Upper lobe of left lung (tissue), 6 donors: ENCODE results near the gene CCT5. TPM values are rescaled to one million over a fixed set of nuclear protein-coding genes. Genes with fewer than 3 reads are reported as not detected.
A peak's percentile ranks its signal among the peaks of the same experiment; 100 is the strongest.
"Not testable (repeated sequence)": the region's sequence is repeated elsewhere in the genome, so short reads cannot be mapped to it uniquely, and the experiment has no call there.

Experiments used
- ATAC-seq, 2 donors: fragments of 200-7000 bp; cut with Tn5 transposase; one replicate each; pipeline ENCODE4 v1.9.1; 2022; ENCODE audit warnings: mild to moderate bottlenecking in 2 of 2, moderate library complexity in 2 of 2; ENCODE audit not compliant: low FRiP score in 2 of 2
- DNase-seq, 2 donors: peaks; one replicate each; pipeline ENCODE4 v3.0.0-alpha.2; 2019 to 2020
- H3K27ac ChIP-seq, 4 donors: fragments of 200-600 bp; sonication (generic); one replicate each; pipeline ENCODE4 v1.5.1; 2016 to 2019
- H3K27me3 ChIP-seq, 4 donors: fragments of 200-600 bp; sonication (generic); one replicate each; pipeline ENCODE4 v1.5.1; 2017 to 2019
- H3K36me3 ChIP-seq, 4 donors: fragments of 200-600 bp; sonication (generic); one replicate each; pipeline ENCODE4 v1.5.1; 2016 to 2019
- H3K4me1 ChIP-seq, 4 donors: fragments of 200-600 bp; sonication (generic); one replicate each; pipeline ENCODE4 v1.5.1; 2018 to 2019
- H3K4me3 ChIP-seq, 4 donors: fragments of 200-600 bp; sonication (generic); one replicate each; pipeline ENCODE4 v1.5.1; 2017 to 2019; ENCODE audit warnings: mild to moderate bottlenecking in 2 of 4, moderate library complexity in 1 of 4
- H3K9me3 ChIP-seq, 4 donors: fragments of 200-600 bp; sonication (generic); one replicate each; pipeline ENCODE4 v1.5.1; 2018 to 2019
- EP300 ChIP-seq, 4 donors: sonication (generic); formaldehyde crosslinking; IDR thresholded peaks; one replicate each; pipeline ENCODE4 v1.5.1; 2017; ENCODE audit warnings: antibody characterized with exemption in 4 of 4, control low read depth in 2 of 4
- POLR2A ChIP-seq, 4 donors: fragments of 450-650 bp; IDR thresholded peaks; one replicate each; pipeline ENCODE4 v1.5.1; 2016 to 2017; ENCODE audit warnings: antibody characterized with exemption in 4 of 4, mild to moderate bottlenecking in 2 of 4
- POLR2AphosphoS5 ChIP-seq, 2 donors: sonication (generic); formaldehyde crosslinking; IDR thresholded peaks; one replicate each; pipeline ENCODE4 v1.5.1; 2017; ENCODE audit warnings: antibody characterized with exemption in 2 of 2
- WGBS, 2 donors: methylation state at CpG; one replicate each; pipeline ENCODE4 v1.1.5; 2017 to 2018; 5-methylcytosine and 5-hydroxymethylcytosine counted together
- total RNA-seq, 6 donors: library from RNA; depleted of rRNA in 4 of 6; stranded (reverse); fragments of >200 nt in 4 of 6; gene quantifications; one replicate each; pipeline versions ENCODE4 v1.1.0 to v1.2.1, GENCODE V29; 2016 to 2021
- TF ChIP-seq, protein P1 (sequence below), 6 experiments: fragments of 450-650 bp in 4 of 6; fragments of 200-600 bp in 2 of 6; sonication (generic) in 2 of 6; IDR thresholded peaks; one replicate each; pipeline ENCODE4 v1.5.1; 2016 to 2019; ENCODE audit warnings: antibody characterized with exemption in 6 of 6
- donor health status: DM: no; HTN: no; CAD: no; lungs with moderate emphysema.
- donor health status: DM: no; HTN: yes; CAD: no; lungs with severe emphysema.

CCT5 gene
- total RNA-seq, 6 donors from 2014 or later = 33.5 to 191 (median 103) TPM

- H3K27ac ChIP-seq = no peak overlapping the region
- ATAC-seq (no peak), DNase-seq (no peak)
- TF ChIP-seq POLR2AphosphoS5 (IDR thresholded peaks at IDR 0.05) (no peak), EP300 (IDR thresholded peaks at IDR 0.05) (no peak), POLR2A (IDR thresholded peaks at IDR 0.05) (no peak)
- TF ChIP-seq, protein P1, sequence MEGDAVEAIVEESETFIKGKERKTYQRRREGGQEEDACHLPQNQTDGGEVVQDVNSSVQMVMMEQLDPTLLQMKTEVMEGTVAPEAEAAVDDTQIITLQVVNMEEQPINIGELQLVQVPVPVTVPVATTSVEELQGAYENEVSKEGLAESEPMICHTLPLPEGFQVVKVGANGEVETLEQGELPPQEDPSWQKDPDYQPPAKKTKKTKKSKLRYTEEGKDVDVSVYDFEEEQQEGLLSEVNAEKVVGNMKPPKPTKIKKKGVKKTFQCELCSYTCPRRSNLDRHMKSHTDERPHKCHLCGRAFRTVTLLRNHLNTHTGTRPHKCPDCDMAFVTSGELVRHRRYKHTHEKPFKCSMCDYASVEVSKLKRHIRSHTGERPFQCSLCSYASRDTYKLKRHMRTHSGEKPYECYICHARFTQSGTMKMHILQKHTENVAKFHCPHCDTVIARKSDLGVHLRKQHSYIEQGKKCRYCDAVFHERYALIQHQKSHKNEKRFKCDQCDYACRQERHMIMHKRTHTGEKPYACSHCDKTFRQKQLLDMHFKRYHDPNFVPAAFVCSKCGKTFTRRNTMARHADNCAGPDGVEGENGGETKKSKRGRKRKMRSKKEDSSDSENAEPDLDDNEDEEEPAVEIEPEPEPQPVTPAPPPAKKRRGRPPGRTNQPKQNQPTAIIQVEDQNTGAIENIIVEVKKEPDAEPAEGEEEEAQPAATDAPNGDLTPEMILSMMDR (IDR thresholded peaks at IDR 0.05) = no peak
- H3K9me3 ChIP-seq = no peaks in the 10 kb centered on the region
- H3K36me3 ChIP-seq = peaks cover 0 to 3% (median 0%) of the 10 kb centered on the region in 4 donors
- no peaks in the 10 kb centered on the region for H3K27me3 ChIP-seq
- 59 to 65% methylated on average over 1 of the region's 1 CpG for WGBS, 2 donors
- no peak overlapping the region for H3K4me3 ChIP-seq
- H3K4me1 ChIP-seq = peaks cover 3 to 7% (median 5%) of the 10 kb centered on the region in 4 donors
Measured at GRCh38 chr5:10243660-10244240, 6.3 kb upstream of the CCT5 start.

GRCh38 chr5:10244342-10244944 is 5.6 kb upstream of the CCT5 start:
- H3K9me3 ChIP-seq = no peaks in the 10 kb centered on the region
- no peak overlapping the region for H3K4me3 ChIP-seq
- ATAC-seq (no peak), DNase-seq (no peak)
- H3K27me3 ChIP-seq = no peaks in the 10 kb centered on the region
- H3K36me3 ChIP-seq = no peaks in the 10 kb centered on the region
- TF ChIP-seq POLR2A (IDR thresholded peaks at IDR 0.05) (no peak), POLR2AphosphoS5 (IDR thresholded peaks at IDR 0.05) (no peak), EP300 (IDR thresholded peaks at IDR 0.05) (no peak)
- TF ChIP-seq, protein P1 (IDR thresholded peaks at IDR 0.05) = no peak
- H3K27ac ChIP-seq = no peak overlapping the region
- 93 to 95% methylated on average over 10 of the region's 10 CpGs for WGBS, 2 donors
- peaks cover 6 to 12% (median 8%) of the 10 kb centered on the region in 4 donors for H3K4me1 ChIP-seq

DNA sequence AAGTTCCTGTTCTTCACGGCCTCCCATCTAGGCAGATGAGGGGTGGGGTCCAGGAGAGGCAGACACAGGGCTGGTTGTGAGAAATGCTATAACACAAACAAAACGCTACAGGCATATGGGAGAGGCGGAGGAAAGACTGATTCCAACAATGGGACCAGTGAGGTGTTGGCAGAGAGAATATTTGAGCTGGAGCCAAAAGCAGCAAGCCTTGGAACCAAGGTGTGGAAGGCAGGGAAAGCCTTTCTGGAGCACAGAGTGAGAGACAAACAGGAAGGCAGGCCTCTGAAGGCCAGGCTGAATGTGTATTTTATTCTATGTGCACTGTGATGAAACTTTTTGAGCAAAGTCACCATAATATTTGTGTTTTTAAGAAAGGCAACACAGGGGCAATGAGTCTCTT is 3.3 kb upstream of the CCT5 start:
- TF ChIP-seq, protein P1 (IDR thresholded peaks at IDR 0.05) = no peak
- TF ChIP-seq POLR2A (IDR thresholded peaks at IDR 0.05) (no peak), EP300 (IDR thresholded peaks at IDR 0.05) (no peak), POLR2AphosphoS5 (IDR thresholded peaks at IDR 0.05) (no peak)
- H3K36me3 ChIP-seq = no peaks in the 10 kb centered on the region
- no peak overlapping the region for H3K4me3 ChIP-seq
- no peaks in the 10 kb centered on the region for H3K9me3 ChIP-seq
- H3K27ac ChIP-seq = no peak overlapping the region
- H3K4me1 ChIP-seq = peaks cover 13 to 25% (median 17%) of the 10 kb centered on the region in 4 donors
- no peaks in the 10 kb centered on the region for H3K27me3 ChIP-seq
- no peak for ATAC-seq
- DNase-seq = no peak
- WGBS, 2 donors = 67 to 87% methylated on average over 3 of the region's 3 CpGs

DNA sequence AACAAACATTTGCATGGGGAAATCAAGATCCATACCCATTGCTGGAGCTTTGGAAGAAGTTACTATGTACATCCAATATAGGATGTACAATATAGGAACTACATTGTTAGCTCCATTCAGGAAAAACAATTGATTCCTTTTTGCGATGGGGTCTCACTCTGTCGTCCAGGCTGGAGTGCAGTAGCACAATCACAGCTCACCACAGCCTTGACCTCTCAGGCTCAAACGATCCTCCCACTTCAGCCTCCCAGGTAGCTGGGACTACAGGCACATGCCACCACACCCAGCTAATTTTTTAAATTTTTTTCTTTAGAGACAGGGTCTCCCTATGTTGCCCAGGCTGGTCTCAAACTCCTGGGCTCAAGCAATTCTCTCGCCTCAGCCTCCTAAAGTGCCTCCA is 2.9 kb upstream of the CCT5 start:
- H3K9me3 ChIP-seq, H3K36me3 ChIP-seq, H3K4me3 ChIP-seq, H3K27me3 ChIP-seq, H3K27ac ChIP-seq, ATAC-seq, DNase-seq: not testable (repeated sequence)
- peaks cover 14 to 29% (median 21%) of the 10 kb centered on the region in 4 donors for H3K4me1 ChIP-seq
- 90 to 99% methylated on average over 4 of the region's 4 CpGs for WGBS, 2 donors

DNA sequence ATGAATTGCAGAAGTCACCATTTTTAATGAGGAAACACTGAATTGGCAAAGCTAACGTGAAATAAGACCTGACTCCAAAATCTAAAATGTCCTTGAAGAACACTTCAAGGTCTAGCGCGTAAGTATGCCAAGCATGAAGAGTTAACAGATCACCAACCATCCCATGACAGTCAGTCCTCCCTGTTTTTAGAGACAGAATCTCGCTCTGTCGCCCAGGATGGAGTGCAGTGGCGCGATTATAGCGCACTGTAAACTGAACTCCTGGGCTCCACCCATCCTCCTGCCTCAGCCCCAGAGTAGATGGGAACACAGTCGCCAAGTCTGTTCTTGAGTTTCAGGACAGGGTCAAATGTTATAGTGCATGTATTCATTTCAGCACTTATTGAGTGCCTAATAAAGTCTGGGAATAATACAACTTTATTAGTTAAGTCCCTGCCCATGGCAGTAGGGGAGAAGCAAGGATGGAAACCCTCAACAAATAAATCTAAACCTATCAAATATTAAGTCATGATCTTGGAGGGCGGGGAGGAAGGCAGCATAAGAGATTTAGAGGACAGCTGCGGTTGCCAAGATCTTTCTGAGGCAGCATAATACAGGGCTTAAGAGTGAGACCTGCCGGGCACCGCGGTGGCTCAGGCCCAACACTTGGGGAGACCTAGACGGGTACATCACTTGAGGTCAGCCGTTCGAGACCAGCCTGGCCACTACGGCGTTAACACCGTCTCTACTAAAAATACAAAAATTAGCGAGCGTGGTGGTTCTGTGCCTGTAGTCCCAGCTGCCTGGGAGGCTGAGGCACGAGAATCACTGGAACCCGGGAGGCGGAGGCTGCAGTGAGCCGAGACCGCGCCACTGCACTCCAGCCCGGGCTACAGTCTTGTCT is 1.5 kb upstream of the CCT5 start:
- Histone ChIP-seq H3K27ac (peak overlapping the region; percentile 89 to 98 (median 91)), H3K27me3 (no peaks in the 10 kb centered on the region), H3K4me1 (peaks cover 20 to 40% (median 25%) of the 10 kb centered on the region in 4 donors), H3K9me3 (no peaks in the 10 kb centered on the region), H3K4me3 (peak overlapping the region; percentile 88 to 100 (median 94)), H3K36me3 (no peaks in the 10 kb centered on the region)
- ATAC-seq (no peak), DNase-seq (peak in 1 of 2 donors; percentile 74)
- TF ChIP-seq, protein P1 (IDR thresholded peaks at IDR 0.05) = no peak
- no peak for TF ChIP-seq EP300 (IDR thresholded peaks at IDR 0.05)
- TF ChIP-seq POLR2AphosphoS5 (IDR thresholded peaks at IDR 0.05) = no peak
- TF ChIP-seq POLR2A (IDR thresholded peaks at IDR 0.05) = no peak
- WGBS, 2 donors = 62% methylated on average over 25 to 29 of the region's 29 CpGs
